Measurements from ENCODE around the gene CNTFR.

Gene CNTFR

GRCh38 chr9:34573599-34574325, 15.8 kb downstream of the CNTFR start:
- Histone ChIP-seq H3K23ac (ENCODE audit: low read length) (no peak overlapping the region), H3K18ac (ENCODE audit: low read length) (no peak overlapping the region), H3K27ac (ENCODE audit: low read depth, low read length) (no peak overlapping the region), H3K27me3 (ENCODE audit: insufficient read depth, low read length, poor library complexity) (no peaks in the 10 kb centered on the region), H2AK5ac (ENCODE audit: low read length) (no peak overlapping the region), H3K4me1 (ENCODE audit: control insufficient read depth, low read depth, low read length) (peaks cover 15% of the 10 kb centered on the region), H3K9ac (ENCODE audit: low read length) (no peak overlapping the region), H3K36me3 (ENCODE audit: control insufficient read depth, insufficient read depth, low read length) (no peaks in the 10 kb centered on the region), H2BK120ac (ENCODE audit: low read depth, low read length) (no peak overlapping the region), H3K79me2 (ENCODE audit: control insufficient read depth, insufficient read depth, low read length) (no peaks in the 10 kb centered on the region), H4K5ac (ENCODE audit: low read length) (no peak overlapping the region), H2BK15ac (replicated peaks; ENCODE audit: low read depth) (no peak overlapping the region), H3K4ac (ENCODE audit: low read depth, low read length) (no peak overlapping the region), H3K56ac (ENCODE audit: low read length) (no peak overlapping the region), H3K79me1 (ENCODE audit: low read length) (no peaks in the 10 kb centered on the region), H4K8ac (ENCODE audit: low read depth, low read length) (no peak overlapping the region), H3K4me3 (ENCODE audit: low read length) (no peak overlapping the region), H2BK5ac (ENCODE audit: low read length) (no peak overlapping the region), H3K4me2 (ENCODE audit: low read length) (no peak overlapping the region)
- WGBS (ENCODE audit: extremely low coverage, insufficient coverage, low lambda C conversion rate): no CpG with 5 or more reads among the region's 17 CpGs
- no peak for DNase-seq

- Histone ChIP-seq H3K27me3 (ENCODE audit: insufficient read depth, low read length, poor library complexity) (no peaks in the 10 kb centered on the region), H3K79me2 (ENCODE audit: control insufficient read depth, insufficient read depth, low read length) (no peaks in the 10 kb centered on the region), H2BK120ac (ENCODE audit: low read depth, low read length) (no peak overlapping the region), H4K5ac (ENCODE audit: low read length) (no peak overlapping the region), H3K23ac (ENCODE audit: low read length) (no peak overlapping the region), H4K8ac (ENCODE audit: low read depth, low read length) (no peak overlapping the region), H3K4me2 (ENCODE audit: low read length) (no peak overlapping the region), H2AK5ac (ENCODE audit: low read length) (no peak overlapping the region), H3K4me1 (ENCODE audit: control insufficient read depth, low read depth, low read length) (peaks cover 12% of the 10 kb centered on the region), H2BK5ac (ENCODE audit: low read length) (no peak overlapping the region), H3K36me3 (ENCODE audit: control insufficient read depth, insufficient read depth, low read length) (no peaks in the 10 kb centered on the region), H3K4me3 (ENCODE audit: low read length) (no peak overlapping the region), H3K18ac (ENCODE audit: low read length) (no peak overlapping the region), H3K27ac (ENCODE audit: low read depth, low read length) (no peak overlapping the region), H3K9ac (ENCODE audit: low read length) (no peak overlapping the region), H2BK15ac (replicated peaks; ENCODE audit: low read depth) (no peak overlapping the region), H3K79me1 (ENCODE audit: low read length) (no peaks in the 10 kb centered on the region), H3K4ac (ENCODE audit: low read depth, low read length) (no peak overlapping the region), H3K56ac (ENCODE audit: low read length) (no peak overlapping the region)
- no peak for DNase-seq
- WGBS (ENCODE audit: extremely low coverage, insufficient coverage, low lambda C conversion rate): no CpG with 5 or more reads among the region's 6 CpGs
These were observed 16.9 kb downstream of the CNTFR start for GRCh38 chr9:34572628-34573027.

GRCh38 chr9:34572092-34572491, 17.4 kb downstream of the CNTFR start:
- H3K4me2 ChIP-seq (ENCODE audit: low read length): no peak overlapping the region
- H3K4ac ChIP-seq (ENCODE audit: low read depth, low read length): no peak overlapping the region
- no peak overlapping the region for H3K27ac ChIP-seq (ENCODE audit: low read depth, low read length)
- H2BK15ac ChIP-seq (replicated peaks; ENCODE audit: low read depth): no peak overlapping the region
- H4K8ac ChIP-seq (ENCODE audit: low read depth, low read length): no peak overlapping the region
- H3K4me3 ChIP-seq (ENCODE audit: low read length): no peak overlapping the region
- H3K18ac ChIP-seq (ENCODE audit: low read length): no peak overlapping the region
- no peak overlapping the region for H2BK5ac ChIP-seq (ENCODE audit: low read length)
- H3K9ac ChIP-seq (ENCODE audit: low read length): no peak overlapping the region
- no peak overlapping the region for H4K5ac ChIP-seq (ENCODE audit: low read length)
- H3K56ac ChIP-seq (ENCODE audit: low read length): no peak overlapping the region
- H3K36me3 ChIP-seq (ENCODE audit: control insufficient read depth, insufficient read depth, low read length): no peaks in the 10 kb centered on the region
- no peaks in the 10 kb centered on the region for H3K27me3 ChIP-seq (ENCODE audit: insufficient read depth, low read length, poor library complexity)
- H2BK120ac ChIP-seq (ENCODE audit: low read depth, low read length): no peak overlapping the region
- no peaks in the 10 kb centered on the region for H3K79me2 ChIP-seq (ENCODE audit: control insufficient read depth, insufficient read depth, low read length)
- peaks cover 8% of the 10 kb centered on the region for H3K4me1 ChIP-seq (ENCODE audit: control insufficient read depth, low read depth, low read length)
- H3K23ac ChIP-seq (ENCODE audit: low read length): no peak overlapping the region
- no peaks in the 10 kb centered on the region for H3K79me1 ChIP-seq (ENCODE audit: low read length)
- DNase-seq: no peak
- H2AK5ac ChIP-seq (ENCODE audit: low read length): no peak overlapping the region

DNA sequence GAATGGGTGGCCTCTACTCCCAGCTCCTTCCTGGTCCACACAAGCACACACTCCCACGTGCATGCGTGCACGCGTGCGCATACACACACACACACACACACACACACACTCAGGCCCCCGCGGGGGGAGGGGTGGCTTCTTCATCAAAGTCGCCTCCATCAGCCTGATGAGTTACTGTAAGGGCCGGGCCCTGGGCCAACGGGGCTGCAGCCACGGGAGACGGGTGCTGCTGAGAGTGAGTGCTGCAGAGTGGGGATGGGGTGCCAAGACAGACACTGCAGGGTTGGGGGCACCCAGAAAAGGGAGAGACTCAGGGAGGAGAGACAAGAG, 18.1 kb downstream of the CNTFR start:
- H3K23ac ChIP-seq (ENCODE audit: low read length): no peak overlapping the region
- no peak overlapping the region for H2BK5ac ChIP-seq (ENCODE audit: low read length)
- no peak overlapping the region for H3K18ac ChIP-seq (ENCODE audit: low read length)
- DNase-seq: no peak
- no peak overlapping the region for H3K4me3 ChIP-seq (ENCODE audit: low read length)
- H4K8ac ChIP-seq (ENCODE audit: low read depth, low read length): no peak overlapping the region
- no peaks in the 10 kb centered on the region for H3K79me1 ChIP-seq (ENCODE audit: low read length)
- H3K4me1 ChIP-seq (ENCODE audit: control insufficient read depth, low read depth, low read length): peaks cover 4% of the 10 kb centered on the region
- no peak overlapping the region for H3K9ac ChIP-seq (ENCODE audit: low read length)
- no peak overlapping the region for H3K4me2 ChIP-seq (ENCODE audit: low read length)
- no peak overlapping the region for H4K5ac ChIP-seq (ENCODE audit: low read length)
- H2BK120ac ChIP-seq (ENCODE audit: low read depth, low read length): no peak overlapping the region
- no peak overlapping the region for H3K27ac ChIP-seq (ENCODE audit: low read depth, low read length)
- no peaks in the 10 kb centered on the region for H3K27me3 ChIP-seq (ENCODE audit: insufficient read depth, low read length, poor library complexity)
- H3K4ac ChIP-seq (ENCODE audit: low read depth, low read length): no peak overlapping the region
- no peak overlapping the region for H2AK5ac ChIP-seq (ENCODE audit: low read length)
- H2BK15ac ChIP-seq (replicated peaks; ENCODE audit: low read depth): no peak overlapping the region
- H3K36me3 ChIP-seq (ENCODE audit: control insufficient read depth, insufficient read depth, low read length): no peaks in the 10 kb centered on the region
- no peaks in the 10 kb centered on the region for H3K79me2 ChIP-seq (ENCODE audit: control insufficient read depth, insufficient read depth, low read length)
- no peak overlapping the region for H3K56ac ChIP-seq (ENCODE audit: low read length)
- no CpG with 5 or more reads among the region's 12 CpGs for WGBS (ENCODE audit: extremely low coverage, insufficient coverage, low lambda C conversion rate)

- peaks cover 2% of the 10 kb centered on the region for H3K4me1 ChIP-seq (ENCODE audit: control insufficient read depth, low read depth, low read length)
- H2BK15ac ChIP-seq (replicated peaks; ENCODE audit: low read depth): no peak overlapping the region
- H3K4me3 ChIP-seq (ENCODE audit: low read length): no peak overlapping the region
- H4K5ac ChIP-seq (ENCODE audit: low read length): no peak overlapping the region
- no peaks in the 10 kb centered on the region for H3K27me3 ChIP-seq (ENCODE audit: insufficient read depth, low read length, poor library complexity)
- H3K4ac ChIP-seq (ENCODE audit: low read depth, low read length): no peak overlapping the region
- no peak overlapping the region for H3K9ac ChIP-seq (ENCODE audit: low read length)
- H4K8ac ChIP-seq (ENCODE audit: low read depth, low read length): no peak overlapping the region
- H3K23ac ChIP-seq (ENCODE audit: low read length): no peak overlapping the region
- no peaks in the 10 kb centered on the region for H3K79me2 ChIP-seq (ENCODE audit: control insufficient read depth, insufficient read depth, low read length)
- H3K18ac ChIP-seq (ENCODE audit: low read length): no peak overlapping the region
- no peak overlapping the region for H3K4me2 ChIP-seq (ENCODE audit: low read length)
- H2BK120ac ChIP-seq (ENCODE audit: low read depth, low read length): no peak overlapping the region
- H2BK5ac ChIP-seq (ENCODE audit: low read length): no peak overlapping the region
- H3K79me1 ChIP-seq (ENCODE audit: low read length): no peaks in the 10 kb centered on the region
- DNase-seq: no peak
- no peak overlapping the region for H3K27ac ChIP-seq (ENCODE audit: low read depth, low read length)
- no CpG with 5 or more reads among the region's 7 CpGs for WGBS (ENCODE audit: extremely low coverage, insufficient coverage, low lambda C conversion rate)
- no peak overlapping the region for H2AK5ac ChIP-seq (ENCODE audit: low read length)
- no peak overlapping the region for H3K56ac ChIP-seq (ENCODE audit: low read length)
- H3K36me3 ChIP-seq (ENCODE audit: control insufficient read depth, insufficient read depth, low read length): no peaks in the 10 kb centered on the region
These were observed 18.6 kb downstream of the CNTFR start for GRCh38 chr9:34570809-34571480.

DNA sequence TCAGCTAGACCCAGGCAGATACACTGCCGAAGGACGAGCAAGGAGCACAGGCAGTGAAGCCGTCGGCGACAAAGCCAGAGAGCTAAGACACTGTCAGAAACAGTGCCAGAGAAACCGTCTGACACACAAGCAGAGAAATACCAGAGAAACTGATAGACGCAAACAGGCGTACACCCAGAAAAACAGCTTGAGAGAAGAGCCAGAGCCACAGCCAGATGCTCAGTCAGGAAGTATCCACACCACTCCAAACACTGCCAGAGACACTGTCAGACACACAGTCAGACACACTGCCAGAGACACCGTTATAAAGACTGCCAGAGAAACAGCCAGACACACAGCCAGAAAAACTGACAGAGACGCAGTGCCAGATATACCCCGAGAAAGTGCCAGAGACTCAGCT, 19.1 kb downstream of the CNTFR start:
- H3K27ac ChIP-seq (ENCODE audit: low read depth, low read length): no peak overlapping the region
- no CpG with 5 or more reads among the region's 11 CpGs for WGBS (ENCODE audit: extremely low coverage, insufficient coverage, low lambda C conversion rate)
- DNase-seq: no peak
- no peak overlapping the region for H4K5ac ChIP-seq (ENCODE audit: low read length)
- no peak overlapping the region for H2AK5ac ChIP-seq (ENCODE audit: low read length)
- no peak overlapping the region for H4K8ac ChIP-seq (ENCODE audit: low read depth, low read length)
- no peaks in the 10 kb centered on the region for H3K79me2 ChIP-seq (ENCODE audit: control insufficient read depth, insufficient read depth, low read length)
- no peaks in the 10 kb centered on the region for H3K79me1 ChIP-seq (ENCODE audit: low read length)
- H3K4ac ChIP-seq (ENCODE audit: low read depth, low read length): no peak overlapping the region
- no peaks in the 10 kb centered on the region for H3K27me3 ChIP-seq (ENCODE audit: insufficient read depth, low read length, poor library complexity)
- H3K36me3 ChIP-seq (ENCODE audit: control insufficient read depth, insufficient read depth, low read length): no peaks in the 10 kb centered on the region
- no peak overlapping the region for H2BK5ac ChIP-seq (ENCODE audit: low read length)
- peaks cover 5% of the 10 kb centered on the region for H3K4me1 ChIP-seq (ENCODE audit: control insufficient read depth, low read depth, low read length)
- H3K23ac ChIP-seq (ENCODE audit: low read length): no peak overlapping the region
- H3K56ac ChIP-seq (ENCODE audit: low read length): no peak overlapping the region
- no peak overlapping the region for H2BK120ac ChIP-seq (ENCODE audit: low read depth, low read length)
- H2BK15ac ChIP-seq (replicated peaks; ENCODE audit: low read depth): no peak overlapping the region
- H3K4me3 ChIP-seq (ENCODE audit: low read length): no peak overlapping the region
- no peak overlapping the region for H3K18ac ChIP-seq (ENCODE audit: low read length)
- no peak overlapping the region for H3K9ac ChIP-seq (ENCODE audit: low read length)
- H3K4me2 ChIP-seq (ENCODE audit: low read length): no peak overlapping the region
